CD4-positive, alpha-beta T cell treated with Interferon alpha-2 for 1 hour (primary cell): ENCODE data around the gene FNDC11.

Source experiments
- DNase-seq, 2 donors: peaks; one replicate each; pipeline ENCODE4 v3.0.0-alpha.2; 2020 to 2022

The FNDC11 gene

GRCh38 chr20:63582382-63583063, 28.6 kb downstream of the FNDC11 start:
- no peak for DNase-seq

GRCh38 chr20:63585616-63586565, 31.9 kb downstream of the FNDC11 start:
- no peak for DNase-seq

DNA sequence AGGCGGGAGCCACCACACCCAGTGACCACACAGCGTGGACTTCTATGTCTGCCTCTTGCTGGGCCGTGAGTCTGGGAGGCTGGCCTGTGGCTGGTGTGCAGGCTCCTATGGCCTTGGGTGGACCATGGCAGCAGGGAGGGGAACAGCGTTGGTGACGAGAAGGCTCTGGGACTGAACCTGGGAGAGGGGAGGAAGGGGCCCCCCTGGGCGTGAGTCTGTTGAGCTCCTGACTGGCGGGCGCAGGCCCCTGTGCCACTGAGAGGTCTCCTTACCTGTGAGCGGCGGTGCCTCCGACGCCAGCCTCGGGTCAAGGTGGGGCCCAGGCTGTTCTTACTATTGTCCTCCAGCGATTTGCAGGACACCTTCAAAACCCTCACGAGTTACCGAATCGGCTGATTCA, 32.8 kb downstream of the FNDC11 start:
- DNase-seq, result no peak

GRCh38 chr20:63587256-63587655, 33.3 kb downstream of the FNDC11 start:
- no peak for DNase-seq

- DNase-seq, result no peak
These were observed 34.0 kb downstream of the FNDC11 start for GRCh38 chr20:63587776-63588591.

- no peak for DNase-seq
These were observed 34.7 kb downstream of the FNDC11 start for GRCh38 chr20:63588641-63589041.

GRCh38 chr20:63589261-63590217, 35.6 kb downstream of the FNDC11 start:
- no peak for DNase-seq

DNA sequence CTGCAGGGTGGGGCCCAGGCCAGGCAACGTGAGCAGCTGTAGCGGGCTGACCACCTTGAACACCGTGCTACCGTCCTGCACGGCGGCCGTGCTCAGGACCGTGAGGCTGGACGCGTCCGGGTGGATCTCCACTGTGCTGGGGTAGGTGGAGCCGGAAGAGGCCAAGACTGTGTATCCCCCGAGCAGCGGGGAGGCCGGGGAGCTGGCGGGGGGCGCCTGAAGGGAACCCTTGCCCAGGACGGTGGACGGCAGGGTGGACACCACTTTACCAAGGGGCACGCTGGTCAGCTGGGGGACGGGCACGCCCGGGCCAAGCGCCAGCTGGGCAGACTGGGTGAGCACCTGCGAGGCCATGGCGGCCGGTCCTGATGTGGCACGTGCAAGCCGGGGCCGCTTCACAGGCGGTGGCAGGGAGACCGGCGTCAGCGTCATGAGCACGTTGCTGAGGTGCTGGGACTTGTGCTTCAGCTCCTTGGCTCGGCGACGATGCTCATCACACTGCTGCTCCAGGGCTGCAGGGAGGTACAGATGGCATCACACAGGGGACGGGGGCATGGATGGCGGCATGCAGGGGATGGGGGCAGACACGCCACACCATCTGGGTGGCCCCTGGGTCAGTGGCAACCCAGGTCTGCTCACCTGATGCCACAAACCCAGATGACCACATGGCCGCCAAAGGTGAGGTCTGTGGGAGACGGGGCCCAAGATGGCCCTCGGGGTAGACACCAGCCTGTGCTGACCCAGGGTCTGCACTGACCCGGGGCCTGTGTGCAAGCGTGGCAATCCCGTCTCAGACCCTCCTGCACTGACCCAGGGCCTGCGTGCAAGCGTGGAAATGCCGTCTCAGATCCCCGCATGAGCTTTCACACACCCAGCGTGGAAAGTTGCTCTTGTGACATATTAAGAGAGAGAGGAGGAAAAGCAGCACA, 36.5 kb downstream of the FNDC11 start:
- DNase-seq, result no peak

GRCh38 chr20:63591147-63591533, 37.2 kb downstream of the FNDC11 start:
- no peak for DNase-seq

- DNase-seq, result no peak
These were observed 37.9 kb downstream of the FNDC11 start for GRCh38 chr20:63591786-63592355.

DNA sequence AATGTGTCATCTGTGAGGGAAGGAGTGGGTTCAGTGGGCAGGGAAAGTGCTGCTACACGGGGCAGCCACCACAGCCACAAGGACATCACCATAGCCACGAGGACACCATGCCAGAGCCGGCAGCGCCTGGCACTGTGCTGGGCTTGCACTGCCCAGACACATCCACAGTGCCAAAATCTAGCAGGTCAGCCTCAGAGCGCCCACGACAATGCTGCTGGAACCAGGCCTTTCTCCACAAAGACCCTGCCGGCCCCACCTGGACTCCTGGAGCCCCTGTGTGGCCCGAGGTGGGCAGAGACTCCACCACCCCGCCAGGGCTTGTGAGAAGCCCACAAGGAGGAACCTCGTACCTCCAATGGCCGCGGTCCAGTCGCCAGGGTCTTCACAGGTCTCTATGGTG, 38.7 kb downstream of the FNDC11 start:
- no peak for DNase-seq

- no peak for DNase-seq
These were observed 40.1 kb downstream of the FNDC11 start for GRCh38 chr20:63594043-63594561.

DNA sequence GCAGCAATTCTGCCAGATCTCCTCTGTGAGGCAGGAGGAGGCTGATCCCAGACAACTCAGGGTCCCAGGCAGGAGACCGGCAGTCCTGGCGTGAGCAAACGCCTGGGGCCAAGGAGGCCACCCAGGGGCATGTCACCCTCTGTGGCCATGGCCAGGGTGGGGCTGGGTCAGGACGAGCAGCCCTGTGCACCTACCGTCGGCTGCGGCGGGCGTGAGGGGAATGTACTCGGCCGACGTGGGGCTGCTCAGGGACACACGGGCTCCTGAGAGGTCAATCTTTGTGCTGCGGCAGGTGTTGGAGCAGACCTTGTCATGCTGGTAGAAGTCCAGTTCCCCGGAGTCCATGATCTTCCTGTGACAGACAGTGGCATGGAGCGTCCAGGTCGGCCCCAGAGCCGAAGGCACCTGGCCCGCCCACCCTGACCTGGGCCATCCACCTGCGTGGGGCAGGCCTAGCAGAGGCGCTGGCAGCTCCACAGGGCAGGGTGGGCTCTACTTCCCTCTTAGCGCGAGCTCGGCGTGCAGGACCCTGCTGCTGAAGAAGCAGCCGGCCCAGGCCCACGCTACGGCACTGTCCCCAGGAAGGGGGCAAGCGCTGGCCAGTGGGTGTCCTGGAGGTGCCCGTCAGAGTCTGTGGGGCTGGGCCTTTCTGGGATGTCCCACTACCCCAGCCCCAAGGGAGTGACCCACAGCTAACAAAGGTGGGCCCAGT, 41.6 kb downstream of the FNDC11 start:
- no peak for DNase-seq

DNA sequence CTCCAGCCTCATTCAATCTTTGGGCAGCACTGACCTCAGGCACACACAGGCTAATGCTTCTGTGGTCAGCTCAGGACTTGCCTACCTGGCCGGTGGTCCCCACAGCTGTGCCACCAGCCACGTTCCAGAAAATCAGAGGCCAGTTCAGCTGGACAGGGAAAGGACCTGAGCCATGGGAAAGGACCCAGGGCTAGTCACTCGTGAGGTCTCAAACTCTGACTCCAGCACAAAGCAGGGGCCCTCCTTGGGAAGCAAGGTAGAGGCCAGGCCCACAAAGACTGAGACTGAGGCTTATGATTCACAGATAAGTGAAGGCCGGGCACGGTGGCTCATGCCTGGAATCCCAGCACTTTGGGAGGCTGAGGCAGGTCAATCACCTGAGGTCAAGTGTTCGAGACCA, 42.5 kb downstream of the FNDC11 start:
- no peak for DNase-seq

DNA sequence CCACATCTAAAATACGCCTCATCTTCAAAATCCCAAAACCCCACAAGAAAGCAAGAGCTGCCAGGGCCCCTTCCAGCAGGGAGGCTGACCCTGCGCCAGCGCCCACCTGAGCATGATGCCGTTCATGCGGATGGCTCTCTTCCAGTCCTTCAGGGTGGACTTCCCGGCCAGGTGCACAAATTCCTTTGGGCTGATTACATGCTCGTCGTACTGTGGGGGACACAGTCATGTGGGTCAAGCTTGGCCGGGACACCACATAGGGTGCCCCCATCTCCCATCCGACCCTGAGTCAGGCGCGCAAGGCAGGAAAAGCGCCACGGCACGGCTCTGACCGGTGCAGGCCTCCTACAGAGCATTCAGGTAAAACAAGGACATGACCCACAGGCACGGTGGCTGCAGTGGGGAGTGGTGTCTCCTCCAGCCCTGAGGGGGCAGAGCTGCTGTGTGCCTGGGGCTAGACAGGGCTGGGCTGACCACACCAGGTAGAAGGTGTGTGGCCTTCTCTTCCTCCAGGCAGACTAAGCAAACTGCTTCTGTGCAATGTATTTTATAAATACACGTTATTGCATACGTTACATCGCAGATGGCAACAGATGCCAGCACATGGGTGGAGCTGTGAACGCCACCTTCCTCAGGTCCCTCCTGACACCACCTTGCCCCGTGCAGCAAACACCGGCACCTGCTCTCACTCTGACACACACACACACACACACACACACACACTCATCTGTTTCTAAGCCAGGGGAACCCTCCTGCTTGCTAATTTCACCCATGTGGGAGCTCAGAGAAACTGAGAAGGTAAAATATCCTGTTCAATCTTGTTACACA, 43.9 kb downstream of the FNDC11 start:
- no peak for DNase-seq

DNA sequence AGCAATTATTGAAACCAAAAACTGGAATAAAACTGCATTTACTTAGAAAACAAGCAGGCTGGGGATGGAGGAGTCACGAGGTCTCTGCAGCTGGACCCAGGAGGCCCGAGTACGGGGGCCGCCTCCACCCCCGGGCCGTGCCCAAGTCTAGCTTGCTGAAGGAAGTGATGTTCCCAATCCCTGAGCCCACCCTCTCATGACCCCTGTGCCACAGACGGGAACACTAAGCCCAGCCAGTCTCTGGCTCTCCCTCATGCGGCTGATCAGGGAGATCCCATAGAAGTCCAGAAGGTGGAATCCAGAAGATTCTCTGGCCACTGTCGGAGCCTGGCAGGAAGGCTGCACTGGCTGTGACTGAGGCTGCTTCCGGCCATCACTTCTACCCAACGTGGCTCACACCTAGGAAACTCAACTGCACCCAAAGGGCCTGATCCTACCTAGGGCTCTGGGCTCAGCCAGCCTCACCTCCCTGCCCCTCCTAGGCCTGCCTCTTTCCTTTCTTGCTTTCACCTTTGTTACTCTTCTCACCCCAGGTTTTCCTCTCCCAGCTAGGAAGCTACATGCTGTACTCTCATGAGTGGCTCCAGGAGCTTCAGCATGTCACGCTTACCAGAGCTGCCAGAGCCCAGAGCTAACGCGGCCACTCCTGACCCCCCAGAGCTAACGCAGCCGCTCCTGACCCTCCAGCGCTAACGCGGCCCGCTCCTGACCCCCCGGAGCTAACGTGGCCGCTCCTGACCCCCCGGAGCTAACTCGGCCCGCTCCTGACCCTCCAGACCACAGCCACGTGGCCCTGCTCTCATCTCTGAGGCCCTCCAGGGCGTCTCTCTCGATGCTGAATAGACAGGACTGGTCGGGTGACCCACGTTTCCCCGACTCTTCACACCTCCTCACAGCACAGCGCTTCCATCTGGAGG, 44.8 kb downstream of the FNDC11 start:
- no peak for DNase-seq

DNA sequence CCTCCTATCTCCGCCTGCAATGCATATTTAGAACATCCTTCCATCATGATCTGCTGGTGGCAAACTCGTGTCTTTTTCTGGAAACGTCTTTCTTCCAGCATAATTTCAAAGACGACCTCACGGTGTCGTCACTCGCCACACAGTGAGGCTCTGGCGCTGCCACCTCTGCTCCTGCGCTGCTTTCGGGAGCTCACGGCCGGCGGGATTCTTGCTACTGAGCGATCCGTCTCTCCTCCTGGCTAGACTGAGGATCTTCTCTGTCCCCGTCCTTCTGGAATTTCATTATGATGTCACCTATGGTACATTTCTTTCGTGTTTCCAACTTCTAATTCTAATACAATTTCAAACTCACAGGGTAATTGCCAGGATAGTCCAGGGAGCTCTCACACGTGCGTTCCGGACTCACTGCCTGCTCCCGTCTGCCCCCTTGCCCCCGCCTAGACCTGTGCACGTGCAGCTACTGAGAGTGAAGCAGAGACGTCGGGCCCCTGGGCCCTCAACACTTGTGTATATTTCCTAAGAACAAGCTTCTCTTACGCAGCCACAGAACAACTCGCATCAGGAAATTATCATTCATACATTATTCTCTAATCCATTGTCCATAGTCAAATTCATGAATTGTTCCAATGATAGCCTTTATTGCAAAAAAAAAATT, 45.6 kb downstream of the FNDC11 start:
- no peak for DNase-seq
